Endometrial microvascular endothelial cells (primary cell): Measurements from ENCODE around the gene AGBL4. TPM values are rescaled to one million over a fixed set of nuclear protein-coding genes. Genes with fewer than 3 reads are reported as not detected.
"Not testable (repeated sequence)": the region's sequence is repeated elsewhere in the genome, so short reads cannot be mapped to it uniquely, and the experiment has no call there.

Source experiments
- in situ Hi-C: cut with HindIII; loops from 2 replicates; pipeline ENCODE4 v1.10.0; 2017; ENCODE audit warnings: low sequenced_read_pairs, low pct_unique_long_range_greater_than_20kb; ENCODE audit errors: inconsistent ontology term
- total RNA-seq: library from RNA; depleted of rRNA; stranded (reverse); fragments of >200 nt; gene quantifications from one replicate; pipeline ENCODE4 v1.2.3, GENCODE V29; 2015; ENCODE audit errors: inconsistent ontology term

AGBL4 gene
- total RNA-seq = not detected

- in situ Hi-C loops = no loop called here
These were observed at the start of gene AGBL4 for GRCh38 chr1:50023292-50024159. TSS of gene AGBL4 (minus strand) at chr1:50023954.

DNA sequence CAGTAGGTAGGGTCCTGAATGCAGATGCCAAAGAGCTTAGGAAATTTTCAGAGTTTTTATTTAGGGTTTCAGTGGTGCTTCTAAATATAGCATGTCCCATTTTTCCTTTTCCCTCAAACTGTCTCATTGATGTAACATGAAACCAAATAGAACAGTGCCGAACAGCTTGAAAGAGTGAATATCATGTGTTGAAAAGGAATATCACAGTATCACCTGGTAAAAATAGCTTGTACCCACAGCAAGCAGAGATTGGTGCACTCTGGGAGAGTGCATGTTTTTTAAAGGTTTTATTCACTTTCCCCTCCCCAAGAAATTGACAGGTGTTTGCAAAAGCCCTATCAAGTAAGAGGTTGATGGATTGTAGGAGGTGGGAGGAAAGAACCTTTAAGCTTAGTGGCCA lies 43.1 kb upstream of the AGBL4 start:
- in situ Hi-C loops = no loop called here

DNA sequence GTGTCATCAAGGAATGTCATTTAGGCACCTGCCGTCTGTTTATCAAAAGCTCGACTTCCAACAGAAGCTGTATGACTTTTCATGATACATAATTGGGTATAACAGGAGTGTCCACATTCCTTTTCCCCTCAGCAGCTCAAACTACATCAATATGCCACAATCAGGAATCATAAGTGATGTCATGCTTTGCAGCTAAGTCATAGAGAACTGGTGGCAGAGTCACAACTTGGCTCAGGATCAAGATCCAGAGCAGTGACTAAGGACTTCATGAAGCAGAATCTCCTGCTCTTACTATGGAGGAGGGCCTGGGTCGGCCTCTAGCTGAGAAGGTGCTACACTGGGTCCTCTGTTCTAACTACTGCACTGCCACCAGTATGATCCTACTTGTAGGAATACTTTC lies 36.5 kb upstream of the AGBL4 start:
- in situ Hi-C loops = no loop called here

GRCh38 chr1:50048791-50049190 lies 25.0 kb upstream of the AGBL4 start:
- in situ Hi-C loops = no loop called here

DNA sequence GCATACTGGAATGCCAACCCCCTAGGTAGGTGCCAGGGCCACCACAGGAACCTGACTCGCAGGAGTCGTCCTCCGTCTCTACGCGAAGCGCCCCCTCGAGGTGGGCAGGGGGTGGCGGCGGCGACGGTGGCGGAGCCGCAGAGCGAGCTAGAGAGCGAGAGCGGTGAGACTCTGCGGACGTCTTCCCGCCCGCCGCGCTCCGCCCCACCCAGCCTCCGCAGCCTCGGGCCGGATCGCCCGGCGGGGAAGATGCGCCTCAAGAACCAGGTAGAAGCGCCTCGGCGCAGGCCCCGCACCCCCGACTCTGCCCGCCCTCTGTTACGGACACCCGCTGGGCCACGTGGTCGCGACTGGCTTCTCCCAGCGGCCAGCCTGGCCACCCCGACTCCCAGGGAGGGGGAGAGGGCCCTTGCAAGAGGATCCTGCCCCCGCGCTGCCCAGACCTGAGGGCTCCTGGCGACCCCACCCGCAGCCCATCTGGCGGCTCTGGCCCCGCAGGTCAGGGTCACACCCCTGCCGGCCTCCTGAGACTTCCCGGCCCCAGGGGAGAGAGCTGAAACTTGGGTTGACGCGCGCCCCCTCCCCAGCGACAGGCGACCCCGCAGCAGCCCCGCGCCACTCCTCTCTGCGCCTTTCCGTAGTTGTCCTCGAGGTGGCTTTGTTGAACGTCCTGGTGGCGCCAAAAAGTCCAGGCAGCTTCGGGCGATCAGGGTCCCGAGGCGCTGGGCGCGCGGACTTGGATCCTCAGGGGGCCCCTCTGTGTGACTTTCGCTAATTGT lies 24.4 kb upstream of the AGBL4 start:
- in situ Hi-C loops = no loop called here

- in situ Hi-C loops = no loop called here
These were observed 14.6 kb upstream of the AGBL4 start for GRCh38 chr1:50038237-50038809.

DNA sequence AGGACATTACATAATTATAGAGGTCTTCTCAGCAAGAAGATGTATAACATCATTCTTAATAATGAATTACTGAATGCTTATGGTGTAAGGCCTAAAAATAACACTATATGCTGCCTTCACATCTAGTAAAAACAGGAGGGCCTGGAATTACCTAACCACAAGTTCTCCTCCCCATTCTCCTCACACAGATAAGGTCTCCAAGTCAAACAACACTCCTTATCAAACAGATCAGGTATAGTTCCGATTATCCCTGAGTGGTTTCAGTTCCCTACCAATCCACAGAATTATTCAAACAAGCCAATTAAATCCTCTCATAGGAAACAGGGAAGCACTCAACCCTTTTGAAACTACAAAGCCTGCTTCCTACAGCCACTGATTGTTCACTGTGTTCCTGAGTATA lies 4.0 kb upstream of the AGBL4 start:
- in situ Hi-C loops = no loop called here

GRCh38 chr1:49995734-49996133 lies 28.0 kb downstream of the AGBL4 start:
- in situ Hi-C loops = no loop called here

- in situ Hi-C loops = no loop called here
These were observed 52.7 kb downstream of the AGBL4 start for GRCh38 chr1:49971088-49971487.

- in situ Hi-C loops = no loop called here
These were observed 72.4 kb downstream of the AGBL4 start for GRCh38 chr1:49951385-49951784.

DNA sequence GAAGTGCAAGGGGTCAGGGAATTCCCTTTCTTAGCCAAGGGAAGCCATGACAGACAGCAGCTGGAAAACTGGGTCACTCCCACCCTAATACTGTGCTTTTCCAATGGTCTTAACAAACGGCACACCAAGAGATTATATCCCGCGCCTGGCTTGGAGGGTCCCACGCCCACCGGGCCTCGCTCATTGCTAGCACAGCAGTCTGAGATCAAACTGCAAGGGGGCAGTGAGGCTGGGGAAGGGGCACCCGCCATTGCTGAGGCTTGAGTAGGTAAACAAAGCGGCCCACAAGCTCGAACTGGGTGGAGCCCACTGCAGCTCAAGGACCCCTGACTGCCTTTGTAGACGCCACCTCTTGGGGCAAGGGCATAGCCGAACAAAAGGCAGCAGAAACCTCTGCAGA lies 108.5 kb downstream of the AGBL4 start:
- in situ Hi-C loops = not testable (repeated sequence)

GRCh38 chr1:49906365-49906764 lies 117.4 kb downstream of the AGBL4 start:
- in situ Hi-C loops = no loop called here

DNA sequence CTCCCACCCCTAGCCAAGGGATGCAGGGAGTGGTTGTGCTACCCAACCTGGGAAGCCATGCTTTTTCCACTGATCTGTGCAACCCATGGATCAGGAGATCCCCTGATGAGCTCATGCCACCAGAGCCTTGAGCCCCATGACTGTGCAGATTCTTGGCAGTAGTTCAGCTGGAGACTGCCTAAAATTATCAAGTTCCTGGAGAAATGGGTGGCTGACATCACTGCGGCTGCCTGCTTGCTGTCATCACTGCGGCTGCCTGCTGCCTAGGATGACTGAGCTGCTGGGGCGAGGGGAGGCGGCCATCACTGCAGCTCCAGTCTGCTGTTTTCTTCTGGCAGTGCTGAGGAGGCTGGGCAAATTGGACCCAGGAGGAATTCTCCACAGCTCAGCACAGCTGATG lies 159.2 kb downstream of the AGBL4 start:
- in situ Hi-C loops = no loop called here

DNA sequence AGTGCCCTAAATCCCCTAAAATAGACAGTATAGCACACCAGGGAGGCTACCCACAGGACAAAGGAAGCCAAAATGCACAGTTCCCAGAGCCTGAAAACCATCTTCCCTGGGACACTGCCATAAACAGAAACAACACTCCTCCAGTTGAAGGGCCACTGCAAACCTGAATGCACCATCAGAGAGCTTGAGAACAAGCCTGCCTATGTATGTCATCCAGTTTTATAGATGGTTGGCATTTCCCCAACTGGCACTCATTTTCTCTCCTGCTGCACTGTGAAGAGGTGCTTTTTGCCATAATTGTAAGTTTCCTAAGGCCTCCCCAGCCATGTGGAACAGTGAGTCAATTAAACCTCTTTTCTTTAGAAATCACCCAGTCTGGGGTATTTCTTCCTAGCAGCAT lies 169.0 kb downstream of the AGBL4 start:
- in situ Hi-C loops = no loop called here

DNA sequence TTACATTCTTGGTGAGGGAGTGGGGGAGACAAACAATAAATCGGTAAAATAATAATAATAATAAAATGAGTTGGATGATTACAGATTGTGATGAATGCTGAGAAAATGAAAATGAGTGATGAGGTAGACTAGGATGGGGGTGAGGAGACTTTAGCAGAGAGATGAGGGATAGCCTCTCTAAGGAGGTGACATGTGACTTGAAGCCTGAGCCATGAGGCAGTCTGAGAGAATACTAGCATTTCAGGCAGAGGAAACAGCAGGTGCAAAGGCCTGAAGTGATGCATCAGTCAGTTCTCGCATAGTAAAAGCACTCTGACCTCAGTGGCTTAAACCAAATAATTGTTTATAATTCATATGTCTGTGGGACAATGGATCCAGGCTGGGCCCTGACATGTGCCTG lies 181.2 kb downstream of the AGBL4 start:
- in situ Hi-C loops = no loop called here

- in situ Hi-C loops = no loop called here
These were observed 182.0 kb downstream of the AGBL4 start for GRCh38 chr1:49841767-49842166.

GRCh38 chr1:49824261-49824660 lies 199.5 kb downstream of the AGBL4 start:
- in situ Hi-C loops = no loop called here

DNA sequence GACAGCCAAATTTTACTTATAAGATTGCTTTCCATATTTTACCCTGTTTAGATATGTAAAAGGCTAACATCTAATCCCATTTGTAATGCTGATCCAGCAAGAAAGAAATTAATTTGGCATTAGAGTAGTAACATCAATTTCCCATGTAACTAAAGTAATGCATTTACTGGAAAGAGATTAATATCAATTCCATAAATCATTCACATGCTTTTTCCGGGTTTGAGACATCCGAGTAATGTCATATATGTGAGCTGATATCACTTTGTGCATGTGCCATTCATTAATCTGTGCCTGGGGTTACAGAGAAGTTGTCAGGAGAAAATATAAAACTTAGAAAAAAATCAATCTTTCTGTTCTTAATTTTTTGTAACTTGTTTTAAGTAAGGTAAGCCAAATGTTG lies 206.1 kb downstream of the AGBL4 start:
- in situ Hi-C loops = no loop called here

DNA sequence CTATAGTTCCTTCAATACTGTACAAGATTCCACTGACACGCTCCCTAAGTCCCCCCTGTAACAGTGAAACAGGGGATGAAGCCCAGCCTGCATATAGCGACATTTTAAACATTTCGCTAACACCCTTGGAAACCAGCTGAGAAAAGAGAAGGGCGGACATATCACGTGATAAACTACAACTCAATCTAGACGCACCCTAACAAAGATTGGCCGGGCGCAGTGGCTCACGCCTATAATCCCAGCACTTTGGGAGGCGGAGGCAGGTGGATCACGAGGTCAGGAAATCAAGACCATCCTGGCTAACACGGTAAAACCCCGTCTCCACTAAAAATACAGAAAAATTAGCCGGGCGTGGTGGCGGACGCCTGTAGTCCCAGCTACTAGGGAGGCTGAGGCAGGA lies 236.7 kb downstream of the AGBL4 start:
- in situ Hi-C loops = not testable (repeated sequence)

DNA sequence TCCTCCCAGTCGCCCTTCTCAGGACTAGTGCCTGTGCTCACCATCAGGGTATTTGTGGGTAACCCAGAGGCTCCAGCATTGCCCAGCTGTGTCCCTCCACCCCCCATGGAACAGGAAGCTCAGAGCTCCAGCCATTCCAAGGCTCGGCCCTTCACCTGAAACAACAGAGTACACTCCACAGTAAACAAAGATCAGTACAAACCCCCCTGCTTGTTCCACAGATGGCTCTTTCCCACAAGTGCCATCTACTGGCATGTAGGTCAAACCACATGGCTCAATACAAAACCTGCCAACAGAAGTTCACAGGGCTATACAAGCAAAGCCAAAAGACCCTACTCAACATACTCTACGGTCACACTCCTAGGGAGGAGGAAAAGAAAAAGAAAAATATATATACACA lies 258.7 kb downstream of the AGBL4 start:
- in situ Hi-C loops = no loop called here
